Effector CD4-positive, alpha-beta T cell (primary cell): ENCODE measurements around the gene CXCL6.

Source experiments
- DNase-seq: peaks from one replicate; pipeline ENCODE4 v3.0.0-alpha.2; 2020

The CXCL6 gene

GRCh38 chr4:73869130-73870055 lies 32.9 kb downstream of the CXCL6 start, which contains the start of gene CXCL1:
Gene CXCL1 (plus strand): TSS chr4:73869393. CDS start chr4:73869471, 78 bp downstream.
- DNase-seq = no peak

GRCh38 chr4:73870260-73870659 lies 33.8 kb downstream of the CXCL6 start:
- DNase-seq = no peak

- DNase-seq = no peak
These were observed 34.3 kb downstream of the CXCL6 start for GRCh38 chr4:73870768-73871167.

- DNase-seq = no peak
These were observed 35.2 kb downstream of the CXCL6 start for GRCh38 chr4:73871511-73872310.

GRCh38 chr4:73872316-73873108 lies 36.0 kb downstream of the CXCL6 start:
- no peak for DNase-seq

- no peak for DNase-seq
These were observed 37.9 kb downstream of the CXCL6 start for GRCh38 chr4:73874386-73874785.

- no peak for DNase-seq
These were observed 38.9 kb downstream of the CXCL6 start for GRCh38 chr4:73875401-73875800.

GRCh38 chr4:73883306-73883705 lies 46.8 kb downstream of the CXCL6 start:
- DNase-seq = no peak

- no peak for DNase-seq
These were observed 49.2 kb downstream of the CXCL6 start for GRCh38 chr4:73885574-73886267.
